ENCODE results near the gene CCDC124. TPM values are rescaled to one million over a fixed set of nuclear protein-coding genes. Genes with fewer than 3 reads are reported as not detected.

Gene CCDC124
- total RNA-seq, 1 experiment from 2014 or later = 165 TPM

Other genes with a start within 250 kb of the CCDC124 start
- not detected in 2 replicates for gene UNC13A, start 244.7 kb upstream of the CCDC124 start, total RNA-seq (2014; rRNA removed)
- 25.4 and 30.2 TPM in 2 replicates for gene MAP1S, start 213.5 kb upstream of the CCDC124 start, total RNA-seq (2014; rRNA removed)
- 21.0 and 29.5 TPM in 2 replicates for gene FCHO1, start 181.5 kb upstream of the CCDC124 start, total RNA-seq (2014; rRNA removed)
- 39.5 and 41.7 TPM in 2 replicates for gene B3GNT3, start 137.9 kb upstream of the CCDC124 start, total RNA-seq (2014; rRNA removed)
- not detected in 2 replicates for gene INSL3, start 111.5 kb upstream of the CCDC124 start, total RNA-seq (2014; rRNA removed)
- gene JAK3, start 85.0 kb upstream of the CCDC124 start, total RNA-seq (2014; rRNA removed) = 1.5 and 4.3 TPM in 2 replicates
- 1,763 and 2,241 TPM in 2 replicates for gene RPL18A, start 73.1 kb upstream of the CCDC124 start, total RNA-seq (2014; rRNA removed)
- gene SLC5A5, start 61.1 kb upstream of the CCDC124 start, total RNA-seq (2014; rRNA removed) = 0.23 TPM in 1 of 2 replicates, not detected in the other
- not detected in 2 replicates for gene KCNN1, start 34.1 kb downstream of the CCDC124 start, total RNA-seq (2014; rRNA removed)
- 27.7 and 38.5 TPM in 2 replicates for gene ARRDC2, start 75.2 kb downstream of the CCDC124 start, total RNA-seq (2014; rRNA removed)
- gene IL12RB1, start 153.9 kb downstream of the CCDC124 start, total RNA-seq (2014; rRNA removed) = not detected in 2 replicates
- gene MAST3, start 164.8 kb downstream of the CCDC124 start, total RNA-seq (2014; rRNA removed) = 6.7 and 8.1 TPM in 2 replicates
- 13.9 and 15.8 TPM in 2 replicates for gene PIK3R2, start 220.1 kb downstream of the CCDC124 start, total RNA-seq (2014; rRNA removed)
- 31.1 and 35.0 TPM in 2 replicates for gene IFI30, start 240.8 kb downstream of the CCDC124 start, total RNA-seq (2014; rRNA removed)

Data from PC-3 (cell line).